Astrocyte (in vitro differentiated cells and primary cell): ENCODE data around the gene SAE1. TPM values are rescaled to one million over a fixed set of nuclear protein-coding genes. Genes with fewer than 3 reads are reported as not detected.
"Not testable (repeated sequence)": the region's sequence is repeated elsewhere in the genome, so short reads cannot be mapped to it uniquely, and the experiment has no call there.

Experiments
- DNase-seq: peaks from one replicate; pipeline ENCODE4 v3.0.0-alpha.2; 2010; ENCODE audit warnings: low read depth
- FAIRE-seq: peaks from 2 replicates; lab custom pipeline; 2011; peaks lifted over from hg19 to GRCh38; lab: Jason Lieb, UNC
- H2AFZ ChIP-seq: 2 replicates; pipeline ENCODE4 v1.6.0; 2012; ENCODE audit warnings: low read depth, low read length, inconsistent platforms
- H3K27ac ChIP-seq: 2 replicates; pipeline ENCODE4 v1.5.1; 2011; ENCODE audit warnings: low read depth, low read length, inconsistent platforms
- H3K27me3 ChIP-seq: 2 replicates; pipeline ENCODE4 v1.6.0; 2011; ENCODE audit warnings: low read length, inconsistent platforms; ENCODE audit not compliant: insufficient read depth
- H3K36me3 ChIP-seq: 2 replicates; pipeline ENCODE4 v1.5.1; 2011; ENCODE audit warnings: low read length, inconsistent platforms; ENCODE audit not compliant: insufficient read depth
- H3K4me1 ChIP-seq: 2 replicates; pipeline ENCODE4 v1.5.1; 2011; ENCODE audit warnings: low read length, inconsistent platforms; ENCODE audit not compliant: insufficient read depth
- H3K4me2 ChIP-seq: 2 replicates; pipeline ENCODE4 v1.6.0; 2012; ENCODE audit warnings: low read length, inconsistent platforms
- H3K4me3 ChIP-seq: 2 replicates; pipeline ENCODE4 v1.5.1; 2011; ENCODE audit warnings: low read depth, mild to moderate bottlenecking, low read length, inconsistent platforms; ENCODE audit not compliant: insufficient read depth
- H3K79me2 ChIP-seq: 2 replicates; pipeline ENCODE4 v1.6.0; 2012; ENCODE audit warnings: mild to moderate bottlenecking, low read length, inconsistent platforms; ENCODE audit not compliant: insufficient read depth
- H3K9ac ChIP-seq: 2 replicates; pipeline ENCODE4 v1.6.0; 2012; ENCODE audit warnings: mild to moderate bottlenecking, low read length, inconsistent platforms
- H3K9me3 ChIP-seq: 2 replicates; pipeline ENCODE4 v1.5.1; 2012; ENCODE audit warnings: low read depth, mild to moderate bottlenecking, low read length, inconsistent platforms; ENCODE audit not compliant: insufficient read depth
- H4K20me1 ChIP-seq: 2 replicates; pipeline ENCODE4 v1.6.0; 2012; ENCODE audit warnings: low read length, inconsistent platforms; ENCODE audit not compliant: insufficient read depth
- H3K27ac Mint-ChIP-seq: one replicate; pipeline ENCODE4 v1.8.0; 2021; ENCODE audit warnings: mild to moderate bottlenecking, mixed read lengths; ENCODE audit not compliant: unreplicated experiment
- H3K27me3 Mint-ChIP-seq: one replicate; pipeline ENCODE4 v1.8.0; 2021; ENCODE audit warnings: low read depth, mixed read lengths; ENCODE audit not compliant: unreplicated experiment
- H3K36me3 Mint-ChIP-seq: one replicate; pipeline ENCODE4 v1.8.0; 2021; ENCODE audit warnings: low read depth, mixed read lengths; ENCODE audit not compliant: unreplicated experiment
- H3K4me1 Mint-ChIP-seq: one replicate; pipeline ENCODE4 v1.8.0; 2021; ENCODE audit warnings: low read depth, mixed read lengths; ENCODE audit not compliant: unreplicated experiment
- H3K4me3 Mint-ChIP-seq: one replicate; pipeline ENCODE4 v1.8.0; 2021; ENCODE audit warnings: mild to moderate bottlenecking, moderate library complexity, mixed read lengths; ENCODE audit not compliant: unreplicated experiment
- H3K9me3 Mint-ChIP-seq: one replicate; pipeline ENCODE4 v1.8.0; 2021; ENCODE audit warnings: mild to moderate bottlenecking, mixed read lengths; ENCODE audit not compliant: unreplicated experiment
- EZH2 ChIP-seq: IDR thresholded peaks from 2 replicates; pipeline ENCODE4 v1.6.1; 2012; ENCODE audit warnings: mild to moderate bottlenecking, low read length, inconsistent platforms; ENCODE audit not compliant: insufficient read depth
- total RNA-seq: library from RNA; stranded (reverse); gene quantifications from 2 replicates; pipeline ENCODE4 v1.2.1, GENCODE V29; 2021
- TF ChIP-seq, protein P1 (sequence below): IDR thresholded peaks from 2 replicates; pipeline ENCODE4 v1.5.1; 2011; ENCODE audit warnings: low read depth, mild to moderate bottlenecking, inconsistent platforms, low read length, moderate library complexity; ENCODE audit not compliant: insufficient read depth

Gene SAE1
- total RNA-seq, 1 donor from 2014 or later = 133 TPM

- H3K36me3 ChIP-seq = peaks cover 5% of the 10 kb centered on the region
- H3K9ac ChIP-seq = peak overlapping the region; percentile 48
- peak overlapping the region; percentile 66 for H3K4me3 Mint-ChIP-seq
- H3K36me3 Mint-ChIP-seq = peaks cover 4% of the 10 kb centered on the region
- H3K4me3 ChIP-seq = no peak overlapping the region
- H3K4me1 Mint-ChIP-seq = peaks cover 21% of the 10 kb centered on the region
- H3K4me2 ChIP-seq = peak overlapping the region; percentile 70
- TF ChIP-seq EZH2 = no peak
- TF ChIP-seq, protein P1, sequence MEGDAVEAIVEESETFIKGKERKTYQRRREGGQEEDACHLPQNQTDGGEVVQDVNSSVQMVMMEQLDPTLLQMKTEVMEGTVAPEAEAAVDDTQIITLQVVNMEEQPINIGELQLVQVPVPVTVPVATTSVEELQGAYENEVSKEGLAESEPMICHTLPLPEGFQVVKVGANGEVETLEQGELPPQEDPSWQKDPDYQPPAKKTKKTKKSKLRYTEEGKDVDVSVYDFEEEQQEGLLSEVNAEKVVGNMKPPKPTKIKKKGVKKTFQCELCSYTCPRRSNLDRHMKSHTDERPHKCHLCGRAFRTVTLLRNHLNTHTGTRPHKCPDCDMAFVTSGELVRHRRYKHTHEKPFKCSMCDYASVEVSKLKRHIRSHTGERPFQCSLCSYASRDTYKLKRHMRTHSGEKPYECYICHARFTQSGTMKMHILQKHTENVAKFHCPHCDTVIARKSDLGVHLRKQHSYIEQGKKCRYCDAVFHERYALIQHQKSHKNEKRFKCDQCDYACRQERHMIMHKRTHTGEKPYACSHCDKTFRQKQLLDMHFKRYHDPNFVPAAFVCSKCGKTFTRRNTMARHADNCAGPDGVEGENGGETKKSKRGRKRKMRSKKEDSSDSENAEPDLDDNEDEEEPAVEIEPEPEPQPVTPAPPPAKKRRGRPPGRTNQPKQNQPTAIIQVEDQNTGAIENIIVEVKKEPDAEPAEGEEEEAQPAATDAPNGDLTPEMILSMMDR = no peak
- H3K79me2 ChIP-seq = peaks cover 88% of the 10 kb centered on the region
- no peak for FAIRE-seq
- H2AFZ ChIP-seq = no peak overlapping the region
- H3K27me3 ChIP-seq = no peaks in the 10 kb centered on the region
- peaks cover 19% of the 10 kb centered on the region for H3K4me1 ChIP-seq
- H3K27ac Mint-ChIP-seq = no peak overlapping the region
- no peaks in the 10 kb centered on the region for H3K27me3 Mint-ChIP-seq
- H3K27ac ChIP-seq = no peak overlapping the region
- H3K9me3 Mint-ChIP-seq = peaks cover 4% of the 10 kb centered on the region
- H3K9me3 ChIP-seq = no peaks in the 10 kb centered on the region
- H4K20me1 ChIP-seq = peaks cover 78% of the 10 kb centered on the region
- DNase-seq = no peak
Measured at GRCh38 chr19:47134545-47134944, 3.9 kb downstream of the SAE1 start.

GRCh38 chr19:47135156-47135555 is 4.5 kb downstream of the SAE1 start:
- no peaks in the 10 kb centered on the region for H3K9me3 ChIP-seq
- no peak overlapping the region for H3K27ac ChIP-seq
- no peak for FAIRE-seq
- H3K4me1 Mint-ChIP-seq = peaks cover 21% of the 10 kb centered on the region
- peaks cover 4% of the 10 kb centered on the region for H3K36me3 Mint-ChIP-seq
- DNase-seq = no peak
- H3K4me2 ChIP-seq = peak overlapping the region; percentile 4
- H3K27ac Mint-ChIP-seq = no peak overlapping the region
- peaks cover 78% of the 10 kb centered on the region for H4K20me1 ChIP-seq
- H3K79me2 ChIP-seq = peaks cover 94% of the 10 kb centered on the region
- H3K9ac ChIP-seq = no peak overlapping the region
- peaks cover 5% of the 10 kb centered on the region for H3K36me3 ChIP-seq
- no peaks in the 10 kb centered on the region for H3K27me3 Mint-ChIP-seq
- no peak overlapping the region for H2AFZ ChIP-seq
- no peaks in the 10 kb centered on the region for H3K27me3 ChIP-seq
- peaks cover 4% of the 10 kb centered on the region for H3K9me3 Mint-ChIP-seq
- H3K4me3 Mint-ChIP-seq = no peak overlapping the region
- H3K4me1 ChIP-seq = peaks cover 19% of the 10 kb centered on the region
- TF ChIP-seq, protein P1 = no peak
- no peak for TF ChIP-seq EZH2
- H3K4me3 ChIP-seq = no peak overlapping the region

DNA sequence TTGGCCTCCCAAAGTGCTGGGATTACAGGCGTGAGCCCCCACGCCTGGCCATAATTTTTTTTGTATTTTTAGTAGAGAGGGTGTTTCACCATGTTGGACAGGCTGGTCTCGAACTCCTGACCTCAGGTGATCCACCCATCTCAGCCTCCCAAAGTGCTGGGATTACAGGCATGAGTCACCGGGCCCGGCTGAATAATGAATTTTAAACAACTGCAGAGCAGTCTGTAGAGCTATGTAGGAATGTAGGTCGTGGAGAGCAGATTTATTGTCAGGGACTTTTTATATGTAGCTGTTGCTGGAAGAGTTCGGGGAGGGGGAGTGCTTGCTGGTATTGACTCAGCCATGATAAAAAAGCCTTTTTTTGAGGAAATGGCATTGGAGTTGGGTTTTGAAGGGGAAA is 10.6 kb downstream of the SAE1 start:
- peaks cover 16% of the 10 kb centered on the region for H3K36me3 ChIP-seq
- H3K79me2 ChIP-seq = peaks cover 97% of the 10 kb centered on the region
- H3K36me3 Mint-ChIP-seq = peaks cover 16% of the 10 kb centered on the region
- H4K20me1 ChIP-seq = peaks cover 71% of the 10 kb centered on the region
- H3K4me3 Mint-ChIP-seq, H3K4me3 ChIP-seq, H3K27me3 Mint-ChIP-seq, H3K9me3 ChIP-seq, H3K9ac ChIP-seq, H3K4me1 ChIP-seq, H3K9me3 Mint-ChIP-seq, FAIRE-seq, H2AFZ ChIP-seq, H3K27ac Mint-ChIP-seq, H3K27me3 ChIP-seq: not testable (repeated sequence)
- H3K27ac ChIP-seq = peak overlapping the region; percentile 19
- H3K4me1 Mint-ChIP-seq = peaks cover 11% of the 10 kb centered on the region
- peak overlapping the region; percentile 17 for H3K4me2 ChIP-seq
- peak; percentile 70 for DNase-seq
